ENCODE results near the gene CENPK. TPM values are rescaled to one million over a fixed set of nuclear protein-coding genes. Genes with fewer than 3 reads are reported as not detected.

CENPK gene
- total and polyA plus RNA-seq, 9 of the 15 experiments (the other 6 are each of a cell fraction or from before 2014, with no cell fraction given) = 30.8 to 134 (median 69.0) TPM

GRCh38 chr5:65508978-65509377 lies 54.0 kb downstream of the CENPK start:
- Histone ChIP-seq H4K20me1 (replicated peaks; ENCODE audit: control insufficient read depth, insufficient read depth, low read length) (no peaks in the 10 kb centered on the region), H3K4me2 (ENCODE audit: insufficient read depth, low read length) (no peak overlapping the region), H3K36me3 (ENCODE audit: control insufficient read depth, insufficient read depth, low read length) (no peaks in the 10 kb centered on the region), H3K27me3 (ENCODE audit: control insufficient read depth in 2 of 2, insufficient read depth in 2 of 2, low read length in 2 of 2) (no peaks in the 10 kb centered on the region), H3K27ac (ENCODE audit: extremely low read depth, low read depth, low read length) (no peak overlapping the region), H2AFZ (ENCODE audit: low read depth, low read length) (no peak overlapping the region), H3K4me3 (no peak overlapping the region), H3K9ac (ENCODE audit: insufficient read depth in 1 of 2, low read depth in 2 of 2, low read length in 2 of 2) (no peak overlapping the region), H3K4me1 (replicated peaks in 1 of 2; ENCODE audit: control insufficient read depth in 2 of 2, insufficient read depth in 2 of 2, low read length in 2 of 2) (no peaks in the 10 kb centered on the region), H3K9me1 (ENCODE audit: control insufficient read depth, insufficient read depth, low read length) (no peaks in the 10 kb centered on the region), H3K9me3 (replicated peaks; ENCODE audit: control insufficient read depth, insufficient read depth, low read depth, low read length) (no peaks in the 10 kb centered on the region), H3K79me2 (ENCODE audit: control insufficient read depth, insufficient read depth, low read length) (no peaks in the 10 kb centered on the region)
- in situ Hi-C loops (cut with MboI) (no loop called here), intact Hi-C loops (cut with micrococcal nuclease) (no loop called here)
- ChIA-PET POLR2A (interaction anchor here (0.8 to 1.0 kb wide), 2 partner anchors 9 to 54 kb away, joined by 3 read pairs; partner anchors contain the start of genes CENPK and PPWD1), CTCF (ENCODE audit: low intra/inter-chr PET ratio) (no interaction called here)
- no TSS peak for BruUV-seq (replicated peaks)
- FAIRE-seq = no peak
- TF ChIP-seq AFF1 (IDR thresholded peaks at IDR 0.05; ENCODE audit: low read depth in 1 of 2, partially characterized antibody in 2 of 2) = no peak
- no peak for TF ChIP-seq FOXP4 (CRISPR knock-in tag; IDR thresholded peaks at IDR 0.05; ENCODE audit: borderline replicate concordance)
- no peak for TF ChIP-seq GATAD2B (IDR thresholded peaks at IDR 0.05; ENCODE audit: borderline replicate concordance)
- TF ChIP-seq KLF16 (IDR thresholded peaks at IDR 0.05) = no peak
- TF ChIP-seq ZNF347 (CRISPR knock-in tag; IDR thresholded peaks at IDR 0.05; ENCODE audit: low read depth) = no peak
- TF ChIP-seq ZHX1 (conservative IDR thresholded peaks at IDR 0.05; ENCODE audit: low read length) = no peak
- DNase-seq (ENCODE audit: extremely low read depth in 1 of 4, low spot score in 3 of 4) = no peak
- ATAC-seq = no peak
- 91% methylated on average over 2 of the region's 2 CpGs for WGBS (ENCODE audit: insufficient coverage, low coverage, missing lambda C conversion rate)

Data from K562 (cell line).